ENCODE results near the gene IGFL1. TPM values are rescaled to one million over a fixed set of nuclear protein-coding genes. Genes with fewer than 3 reads are reported as not detected.
A peak's percentile ranks its signal among the peaks of the same experiment; 100 is the strongest.
"Not testable (repeated sequence)": the region's sequence is repeated elsewhere in the genome, so short reads cannot be mapped to it uniquely, and the experiment has no call there.

Gene IGFL1
- polyA plus RNA-seq, 3 donors: not detected

DNA sequence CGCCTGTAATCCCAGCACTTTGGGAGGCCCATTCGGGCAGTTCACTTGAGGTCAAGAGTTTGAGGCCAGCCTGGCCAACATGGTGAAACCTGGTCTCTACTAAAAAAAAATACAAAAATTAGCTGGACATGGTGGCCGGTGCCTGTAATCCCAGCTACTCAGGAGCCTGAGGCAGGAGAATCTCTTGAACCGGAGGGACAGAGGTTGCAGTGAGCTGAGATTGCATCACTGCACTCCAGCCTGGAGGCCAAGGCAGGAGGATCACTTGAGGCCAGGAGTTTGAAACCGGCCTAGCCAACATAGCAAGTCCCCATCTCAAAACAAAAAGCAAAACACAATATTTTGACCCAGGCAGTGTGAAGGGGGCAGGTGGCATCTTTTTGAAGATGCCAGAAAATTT, 35.3 kb downstream of the IGFL1 start:
- not testable (repeated sequence) for DNase-seq (ENCODE audit: low read depth in 3 of 3, low spot score in 2 of 3)

DNA sequence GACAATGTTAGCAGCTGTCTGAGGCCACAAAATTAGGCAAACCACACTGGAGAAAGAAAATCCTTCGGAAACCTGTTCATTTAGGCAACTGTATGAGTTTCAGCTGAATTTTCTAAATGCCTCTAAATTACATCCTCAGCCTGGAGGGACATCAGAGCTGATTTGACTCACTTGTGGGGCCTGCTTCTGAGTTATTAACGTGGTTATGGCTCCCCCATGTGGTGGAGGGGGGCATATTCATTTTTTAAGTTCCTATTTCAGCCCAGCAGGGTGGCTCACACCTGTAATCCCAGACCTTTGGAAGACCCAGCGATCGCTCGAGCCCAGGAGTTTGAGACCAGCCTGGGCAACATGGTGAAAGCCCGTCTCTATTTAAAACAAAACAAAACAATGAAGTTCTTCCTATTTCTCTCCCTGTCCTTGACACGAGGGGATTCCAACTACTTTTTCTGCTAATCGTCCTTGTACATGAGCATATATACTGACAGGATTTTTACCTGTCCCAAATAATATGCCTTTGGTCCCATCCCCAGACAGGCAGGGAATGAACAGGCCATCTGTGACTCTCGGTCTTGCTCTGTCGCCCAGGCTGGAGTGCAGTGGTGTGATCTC, 35.8 kb downstream of the IGFL1 start:
- peak; percentile 44 to 61 (median 61) for DNase-seq (ENCODE audit: low read depth in 3 of 3, low spot score in 2 of 3)

DNA sequence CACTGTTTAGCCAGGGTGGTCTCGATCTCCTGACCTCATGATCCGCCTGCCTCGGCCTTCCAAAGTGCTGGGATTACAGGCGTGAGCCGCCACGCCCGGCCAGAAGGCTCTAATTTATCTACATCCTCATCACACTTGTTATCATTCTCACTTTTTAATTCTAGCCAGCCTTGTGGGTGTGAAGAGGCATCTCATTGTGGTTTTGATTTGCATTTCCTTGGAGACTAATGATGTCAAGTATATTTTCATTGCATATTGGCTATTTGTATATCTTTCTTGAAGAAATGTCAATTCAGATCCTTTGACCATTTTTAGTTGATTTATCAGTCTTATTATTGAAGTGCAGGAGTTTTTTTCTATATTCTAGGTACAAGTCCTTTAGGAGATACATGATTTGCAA, 39.6 kb downstream of the IGFL1 start:
- DNase-seq (ENCODE audit: low read depth in 3 of 3, low spot score in 2 of 3): no peak

GRCh38 chr19:46270521-46271256, 41.1 kb downstream of the IGFL1 start:
- DNase-seq (ENCODE audit: low read depth in 3 of 3, low spot score in 2 of 3): no peak

GRCh38 chr19:46271481-46272197, 42.1 kb downstream of the IGFL1 start:
- DNase-seq (ENCODE audit: low read depth in 3 of 3, low spot score in 2 of 3): no peak

- not testable (repeated sequence) for DNase-seq (ENCODE audit: low read depth in 3 of 3, low spot score in 2 of 3)
Observed at GRCh38 chr19:46273931-46274330, 44.4 kb downstream of the IGFL1 start.

GRCh38 chr19:46279177-46279576, 49.6 kb downstream of the IGFL1 start:
- no peak for DNase-seq (ENCODE audit: low read depth in 3 of 3, low spot score in 2 of 3)

Other genes starting within 250 kb of the IGFL1 start
- 10 to 100 TPM in 2 of 3 donors, 1 to 10 TPM in 1; 9.6 to 10.7 (median 10.5) TPM for gene CCDC61, start 234.3 kb upstream of the IGFL1 start, polyA plus RNA-seq (ENCODE audit: insufficient read length in 3 of 3)
- gene PGLYRP1, start 206.7 kb upstream of the IGFL1 start, polyA plus RNA-seq (ENCODE audit: insufficient read length in 3 of 3): under 1 TPM in 2 of 3 donors, not detected in 1; 0.29 to 0.67 TPM
- gene IGFL4, start 188.7 kb upstream of the IGFL1 start, polyA plus RNA-seq (ENCODE audit: insufficient read length in 3 of 3): under 1 TPM; 0.06 to 0.35 (median 0.17) TPM
- gene IGFL3, start 105.1 kb upstream of the IGFL1 start, polyA plus RNA-seq (ENCODE audit: insufficient read length in 3 of 3): not detected
- gene IGFL2, start 81.5 kb upstream of the IGFL1 start, polyA plus RNA-seq (ENCODE audit: insufficient read length in 3 of 3): not detected
- 10 to 100 TPM; 21.7 to 28.3 (median 23.8) TPM for gene HIF3A, start 67.3 kb downstream of the IGFL1 start, polyA plus RNA-seq (ENCODE audit: insufficient read length in 3 of 3)
- gene PPP5C, start 117.3 kb downstream of the IGFL1 start, polyA plus RNA-seq (ENCODE audit: insufficient read length in 3 of 3): 100 to 1,000 TPM in 2 of 3 donors, 10 to 100 TPM in 1; 96.1 to 106 (median 106) TPM
- 10 to 100 TPM; 48.5 to 53.8 (median 52.8) TPM for gene CCDC8, start 183.8 kb downstream of the IGFL1 start, polyA plus RNA-seq (ENCODE audit: insufficient read length in 3 of 3)
- under 1 TPM; 0.56 to 0.64 (median 0.60) TPM for gene PNMA8C, start 199.2 kb downstream of the IGFL1 start, polyA plus RNA-seq (ENCODE audit: insufficient read length in 3 of 3)
- 10 to 100 TPM; 52.7 to 72.2 (median 57.2) TPM for gene PNMA8A, start 241.8 kb downstream of the IGFL1 start, polyA plus RNA-seq (ENCODE audit: insufficient read length in 3 of 3)